Activated CD4-positive, alpha-beta T cell treated with anti-CD3 and anti-CD28 coated beads, Interleukin-2, amount 50 U/mL, for 16 hours (primary cell): Measurements from ENCODE around the gene NELL1.

Experiments used
- DNase-seq: peaks from one replicate; pipeline ENCODE4 v3.0.0-alpha.2; 2020

The NELL1 gene

DNA sequence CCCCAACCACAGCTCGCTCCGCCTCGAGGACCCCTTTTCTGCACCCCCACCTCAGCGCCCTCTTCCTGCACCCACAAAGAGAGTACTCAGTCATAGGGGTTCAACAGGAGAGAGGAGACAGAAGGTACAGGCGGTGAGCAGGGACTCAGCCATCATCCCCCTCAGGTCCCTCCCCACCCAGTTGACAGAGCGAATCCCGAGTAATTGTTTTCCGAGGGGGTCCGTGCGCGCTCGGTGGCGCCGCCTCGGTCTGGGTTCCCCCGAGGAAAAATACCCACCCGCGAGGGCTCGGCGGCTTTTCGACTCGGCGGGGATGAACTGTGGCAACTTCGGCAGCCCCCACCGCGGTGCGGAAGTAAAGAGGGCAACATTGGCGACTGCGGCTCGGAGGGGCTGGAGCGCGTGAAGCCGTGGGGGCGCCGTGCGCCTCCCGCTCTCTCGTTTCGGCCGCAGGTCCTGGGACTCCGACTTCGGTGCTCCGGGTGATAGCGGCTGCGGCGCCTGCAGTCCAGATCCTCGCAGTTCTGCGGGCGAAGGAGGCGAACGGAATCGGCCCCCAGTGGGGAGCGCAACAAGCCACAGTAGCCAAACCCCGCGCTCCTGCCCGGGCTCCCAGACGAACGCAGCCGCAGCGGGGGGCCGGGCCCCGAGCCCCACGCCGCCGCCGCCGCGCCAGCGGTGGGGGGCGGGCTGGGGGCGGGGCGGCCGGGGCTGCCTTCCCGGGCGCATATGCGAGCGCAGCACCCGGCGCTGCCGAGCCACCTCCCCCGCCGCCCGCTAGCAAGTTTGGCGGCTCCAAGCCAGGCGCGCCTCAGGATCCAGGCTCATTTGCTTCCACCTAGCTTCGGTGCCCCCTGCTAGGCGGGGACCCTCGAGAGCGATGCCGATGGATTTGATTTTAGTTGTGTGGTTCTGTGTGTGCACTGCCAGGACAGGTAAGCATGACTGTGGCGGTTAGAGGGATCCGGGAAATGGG is at the start of gene NELL1:
Gene NELL1 (plus strand): TSS at position 743 of the 976 bp plus-strand sequence.
- no peak for DNase-seq

DNA sequence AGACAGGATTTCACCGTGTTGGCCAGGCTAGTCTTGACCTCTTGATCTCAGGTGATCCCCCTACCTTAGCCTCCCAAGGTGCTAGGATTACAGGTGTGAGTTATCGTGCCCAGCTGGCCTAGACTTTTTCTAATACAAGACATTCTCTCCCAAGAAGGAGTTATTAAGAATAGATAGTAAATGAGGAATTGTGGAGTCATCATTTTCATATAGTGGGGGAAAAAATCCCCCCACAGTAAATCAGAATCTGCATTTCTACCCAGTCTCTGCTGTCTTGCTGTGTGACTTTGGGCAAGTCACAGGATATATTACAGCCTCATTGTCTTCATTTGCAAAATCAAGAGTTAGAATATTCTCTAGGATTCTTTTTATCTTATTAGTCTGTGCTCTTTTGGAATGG is 48.4 kb upstream of the NELL1 start:
- no peak for DNase-seq

- no peak for DNase-seq
Measured at GRCh38 chr11:20621679-20622078, 47.7 kb upstream of the NELL1 start.

DNA sequence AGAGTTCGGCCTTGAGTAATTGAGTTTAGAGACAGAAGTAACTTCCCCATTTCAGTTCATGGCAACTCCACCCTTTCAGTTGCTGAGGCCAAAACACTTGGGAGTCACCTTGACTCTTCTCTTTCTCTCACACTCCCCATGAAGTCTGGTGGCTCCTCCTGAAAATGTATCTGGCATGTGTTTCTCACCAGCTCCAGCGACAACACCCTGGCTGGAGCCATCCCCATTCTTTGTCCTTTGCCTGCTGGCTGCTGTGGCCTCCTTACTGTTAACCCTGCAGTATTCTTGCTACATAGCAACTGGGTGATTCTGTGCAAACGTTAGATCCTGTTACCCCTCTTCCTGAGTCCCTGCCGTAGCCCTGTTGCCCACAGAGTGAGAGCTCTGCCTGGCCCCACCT is 46.1 kb upstream of the NELL1 start:
- DNase-seq, result no peak

DNA sequence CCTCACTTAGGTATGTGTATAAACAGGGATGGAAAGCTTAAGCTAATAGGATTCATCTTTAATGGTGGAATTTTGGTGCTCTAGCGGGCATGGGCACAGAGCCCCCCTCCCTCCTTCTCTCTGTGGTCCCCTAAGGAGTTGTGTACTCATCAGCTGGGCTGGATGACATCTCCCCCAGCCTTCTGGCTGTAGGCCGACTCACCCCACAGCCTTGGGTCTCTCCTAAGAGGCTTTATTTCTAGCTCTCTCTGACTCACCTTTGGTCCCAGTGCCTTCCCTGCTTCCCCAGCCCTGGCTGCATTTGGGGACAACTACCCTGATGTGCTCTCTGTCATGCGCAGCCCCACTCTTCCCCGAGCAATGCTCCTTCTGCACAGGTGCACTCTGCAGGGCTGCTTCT is 43.1 kb upstream of the NELL1 start:
- DNase-seq, result no peak

- no peak for DNase-seq
Measured at GRCh38 chr11:20627026-20627425, 42.4 kb upstream of the NELL1 start.

GRCh38 chr11:20627701-20628100 is 41.7 kb upstream of the NELL1 start:
- DNase-seq, result no peak

- no peak for DNase-seq
Measured at GRCh38 chr11:20631519-20632168, 37.7 kb upstream of the NELL1 start.

GRCh38 chr11:20632169-20632532 is 37.2 kb upstream of the NELL1 start:
- DNase-seq, result no peak

GRCh38 chr11:20634044-20634443 is 35.3 kb upstream of the NELL1 start:
- DNase-seq, result no peak

GRCh38 chr11:20634781-20635180 is 34.6 kb upstream of the NELL1 start:
- DNase-seq, result no peak

DNA sequence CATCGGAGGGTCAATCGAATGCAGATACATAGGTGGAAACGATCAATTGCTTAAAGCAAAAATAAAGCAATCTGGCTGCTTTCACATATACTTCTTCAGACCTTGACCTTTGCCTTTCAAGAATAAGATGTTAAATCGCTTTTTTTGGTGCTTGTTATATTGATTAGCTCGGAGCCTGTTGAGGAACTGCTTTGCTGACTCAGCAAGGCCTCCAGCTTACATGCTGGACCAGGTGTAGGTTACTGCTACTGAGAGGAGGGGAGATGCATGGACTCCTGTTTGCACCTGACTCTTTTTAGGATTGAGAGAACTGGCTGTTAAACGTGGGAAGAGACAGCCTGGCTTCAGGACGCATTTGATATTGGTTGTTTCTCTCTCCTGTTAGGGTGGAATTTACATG is 31.3 kb upstream of the NELL1 start:
- DNase-seq, result no peak

- DNase-seq, result no peak
Measured at GRCh38 chr11:20639688-20640087, 29.7 kb upstream of the NELL1 start.

GRCh38 chr11:20640401-20640800 is 29.0 kb upstream of the NELL1 start:
- DNase-seq, result no peak

- DNase-seq, result no peak
Measured at GRCh38 chr11:20644360-20644759, 25.0 kb upstream of the NELL1 start.

DNA sequence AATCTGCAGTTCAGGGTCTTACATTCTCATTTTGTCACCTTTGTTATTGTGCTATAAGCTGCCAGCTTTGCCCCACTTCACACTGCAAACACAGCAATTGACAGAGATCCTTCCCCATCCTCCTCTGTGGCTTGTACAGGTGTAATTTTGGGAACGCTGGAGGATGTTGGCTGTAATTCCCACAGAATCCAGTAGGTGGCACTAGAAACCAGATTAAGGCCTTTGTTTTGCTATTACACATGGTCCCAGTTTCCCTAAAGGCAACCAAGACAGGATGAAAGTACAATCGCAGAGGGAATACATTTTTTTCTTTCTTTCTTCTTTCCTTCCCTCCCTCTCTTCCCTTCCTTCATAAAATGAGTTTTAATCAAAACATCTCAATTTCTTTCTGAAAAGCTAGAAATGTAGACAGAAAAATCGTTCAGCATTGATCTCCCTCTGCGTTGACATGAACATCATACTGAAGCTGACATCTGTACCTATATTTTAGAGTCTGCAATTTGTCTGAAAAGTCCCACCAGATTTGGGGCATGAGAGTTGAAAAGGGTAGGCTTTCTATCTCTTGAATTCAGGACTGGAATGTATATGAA is 21.3 kb upstream of the NELL1 start:
- peak; percentile 45 for DNase-seq

DNA sequence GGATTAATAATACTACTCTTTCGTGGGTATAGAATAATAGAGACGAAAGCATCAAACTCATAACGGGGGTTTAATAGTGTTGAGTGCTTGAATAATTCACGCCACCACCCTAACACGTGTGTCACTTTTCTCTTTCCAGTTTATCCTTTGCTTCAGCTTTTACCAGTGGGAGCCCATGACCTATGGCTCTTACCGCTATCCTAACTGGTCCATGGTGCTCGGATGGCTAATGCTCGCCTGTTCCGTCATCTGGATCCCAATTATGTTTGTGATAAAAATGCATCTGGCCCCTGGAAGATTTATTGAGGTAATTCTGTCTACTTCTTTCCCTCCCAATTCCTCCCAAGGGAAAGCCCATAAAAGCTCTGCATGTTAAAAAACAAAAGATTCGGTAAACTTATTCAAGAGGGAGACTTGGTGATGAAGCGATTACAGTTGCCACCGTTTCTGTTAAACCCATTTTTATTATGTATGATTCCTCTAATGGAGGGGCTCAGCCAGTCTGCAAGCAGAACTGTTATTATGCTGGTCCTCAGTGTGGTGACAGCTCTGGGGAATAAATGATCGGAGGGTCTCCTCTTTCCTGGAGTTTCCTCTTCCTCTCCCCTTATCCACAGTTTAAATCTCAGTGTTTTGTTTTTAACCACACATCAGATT is 17.1 kb upstream of the NELL1 start:
- DNase-seq, result no peak

- DNase-seq, result no peak
Measured at GRCh38 chr11:20654038-20654437, 15.3 kb upstream of the NELL1 start.

DNA sequence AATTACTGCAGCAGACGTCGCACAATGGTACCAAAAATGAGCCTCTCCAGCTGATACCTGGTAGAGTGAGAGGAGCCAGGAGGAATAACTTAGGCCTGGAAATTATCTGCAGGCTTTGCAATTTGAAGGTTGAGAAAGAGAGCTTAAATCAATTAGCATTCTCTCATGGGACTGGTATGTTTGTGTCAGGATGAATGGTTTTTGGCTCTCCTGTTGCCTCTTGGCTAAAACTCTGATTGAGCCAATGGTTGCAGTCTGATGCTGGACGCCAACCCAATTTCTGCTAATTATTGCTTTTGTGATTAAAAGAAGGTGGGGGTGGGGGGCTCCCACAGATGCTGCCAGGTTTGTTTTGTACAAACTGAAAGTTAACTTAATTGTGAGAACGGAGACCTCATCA is 12.5 kb upstream of the NELL1 start:
- DNase-seq, result no peak

- no peak for DNase-seq
Measured at GRCh38 chr11:20658135-20658534, 11.3 kb upstream of the NELL1 start.

DNA sequence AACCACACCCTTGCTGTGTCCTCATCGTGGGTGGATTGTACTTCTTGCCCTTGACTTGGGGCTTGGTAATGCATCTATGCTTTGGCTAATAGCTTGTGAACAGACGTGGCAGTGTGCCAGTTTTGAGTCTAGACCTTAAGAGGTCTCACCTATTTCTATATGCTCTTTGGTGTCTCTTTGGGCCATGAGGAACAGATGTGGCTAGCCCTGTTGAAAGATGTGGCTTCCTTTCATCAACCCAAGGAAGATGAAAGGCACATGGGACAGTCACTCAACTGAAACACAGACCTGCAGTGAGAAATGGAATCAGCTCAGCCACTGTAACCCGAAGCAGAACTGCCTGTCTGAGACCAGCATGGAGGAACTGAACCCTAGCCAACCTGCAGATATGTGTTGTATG is 7.9 kb upstream of the NELL1 start:
- no peak for DNase-seq

DNA sequence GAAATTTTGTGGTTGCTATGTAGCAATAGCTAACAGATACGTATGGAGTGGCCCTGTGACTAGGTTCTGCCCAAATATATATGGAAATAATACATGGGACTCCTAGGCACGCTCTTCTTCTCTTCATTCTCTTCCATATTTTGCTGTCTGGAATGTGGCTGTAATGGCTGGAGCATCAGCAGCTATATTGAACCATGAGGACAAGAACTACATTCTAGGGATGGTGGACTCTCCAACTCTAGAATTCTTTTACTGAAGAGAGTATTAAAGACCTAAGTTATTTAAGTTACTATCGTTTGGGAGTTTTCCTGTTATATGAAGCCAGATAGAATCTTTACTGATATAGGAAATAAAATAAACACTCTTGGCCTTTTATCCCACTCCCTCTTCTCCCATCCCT is 7.5 kb upstream of the NELL1 start:
- no peak for DNase-seq

DNA sequence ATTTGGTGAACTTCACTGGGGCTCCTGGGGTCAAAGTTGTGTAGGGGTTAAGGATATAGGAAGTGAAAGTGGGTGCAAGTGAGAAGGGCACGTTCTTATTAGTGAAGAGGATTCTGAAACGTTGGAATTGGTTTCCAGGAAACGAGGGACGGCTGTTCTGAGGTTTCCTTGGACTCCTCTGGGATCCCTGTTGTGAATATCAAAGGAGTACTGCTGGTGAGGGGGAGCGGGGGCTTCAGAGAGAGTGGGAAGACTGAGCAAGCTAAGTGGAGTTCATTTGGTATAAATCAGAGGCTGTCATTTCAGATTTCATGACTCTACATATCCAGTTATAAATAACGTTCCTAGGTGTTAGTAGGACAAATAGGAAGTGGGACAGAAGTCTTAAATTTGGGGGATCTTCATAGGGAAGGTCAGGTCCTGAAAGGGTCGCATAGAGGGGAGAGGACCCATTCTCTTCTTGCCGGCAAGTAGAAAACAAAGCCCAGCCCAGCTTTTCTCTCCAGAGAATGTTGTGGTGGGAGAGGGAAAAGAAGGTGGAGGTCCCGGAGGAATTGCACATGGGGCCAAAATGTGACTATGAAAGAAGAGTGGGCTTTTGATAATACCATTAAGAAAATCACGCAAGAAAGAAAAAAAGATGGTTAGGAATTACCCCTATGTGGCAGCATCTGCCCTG is 1.1 kb upstream of the NELL1 start:
- DNase-seq, result no peak
